ENCODE data around the gene TRIM16. TPM values are rescaled to one million over a fixed set of nuclear protein-coding genes. Genes with fewer than 3 reads are reported as not detected.
"Not testable (repeated sequence)": the region's sequence is repeated elsewhere in the genome, so short reads cannot be mapped to it uniquely, and the experiment has no call there.

TRIM16 gene
- 1 to 10 TPM; 2.4 to 4.7 (median 3.8) TPM for total RNA-seq
- total RNA-seq (2013) = 9.6 TPM

DNA sequence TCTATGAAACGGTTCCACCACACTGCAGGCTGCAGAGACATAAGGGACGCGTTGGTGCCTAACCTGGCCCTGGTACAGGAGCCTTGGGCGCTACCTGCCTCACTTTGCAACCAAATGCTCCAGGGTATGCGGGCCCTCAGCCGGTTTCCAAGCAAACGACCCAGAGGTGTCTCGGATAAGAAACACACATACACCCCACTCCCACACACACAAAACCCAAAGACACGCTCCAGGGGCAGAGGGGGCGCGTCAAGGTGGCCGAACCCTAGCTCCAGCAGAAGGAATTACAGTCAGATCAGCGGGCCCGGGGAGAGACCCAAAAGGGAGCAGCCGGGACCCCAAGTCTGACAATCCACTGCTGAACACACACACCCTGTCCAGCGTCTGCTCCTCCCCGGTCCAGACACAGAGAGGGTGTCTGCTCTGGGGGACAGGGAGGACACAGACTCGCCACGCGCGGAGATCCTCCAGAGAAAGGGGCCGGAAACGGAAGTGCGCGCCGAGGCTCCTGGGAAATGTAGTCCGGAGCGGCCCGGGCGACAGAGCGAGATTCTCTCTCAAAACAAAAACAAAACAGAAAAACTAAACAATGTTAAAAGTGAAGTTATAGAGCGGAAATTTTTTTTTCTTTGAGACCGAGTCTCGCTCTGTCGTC lies at the start of gene TRIM16:
Gene TRIM16, minus strand, starts transcription at position 488 of the 655 bp plus-strand sequence. CDS start 32,702 bp downstream, outside the sequence.
- not testable (repeated sequence) for H3K9me3 Mint-ChIP-seq; H3K36me3 ChIP-seq (ENCODE audit: control insufficient read depth, insufficient read depth, low read length); H3K4me1 ChIP-seq (ENCODE audit: control insufficient read depth, insufficient read depth, low read length); H3K27me3 ChIP-seq (ENCODE audit: control insufficient read depth, insufficient read depth, low read length); H3K27me3 Mint-ChIP-seq (ENCODE audit: low read depth in 2 of 2); H3K36me3 Mint-ChIP-seq; H3K9me3 ChIP-seq (ENCODE audit: control insufficient read depth, insufficient read depth, low read length)
- Histone ChIP-seq H3K27ac (ENCODE audit: low read length) (peak within 1 kb of the TSS; percentile 61), H3K4me3 (ENCODE audit: low read length) (peak within 1 kb of the TSS; percentile 63)
- H3K4me3 Mint-ChIP-seq = peak within 1 kb of the TSS; percentile 95
- peaks cover 10 to 18% of the 10 kb centered on the region in 2 donors for H3K4me1 Mint-ChIP-seq
- intact Hi-C loops (cut with micrococcal nuclease) = loop anchor here (2.0 kb wide), 1 partner anchor 15 kb away; the partner anchor contains the start of gene ZNF286A
- H3K27ac Mint-ChIP-seq = peak within 1 kb of the TSS; percentile 87 to 89
- 2% methylated on average over 16 of the region's 35 CpGs for whole genome bisulfite sequencing (ENCODE audit: insufficient coverage)
- peak; percentile 93 to 99 (median 99) for ATAC-seq
- DNase-seq = peak; percentile 75 to 86

DNA sequence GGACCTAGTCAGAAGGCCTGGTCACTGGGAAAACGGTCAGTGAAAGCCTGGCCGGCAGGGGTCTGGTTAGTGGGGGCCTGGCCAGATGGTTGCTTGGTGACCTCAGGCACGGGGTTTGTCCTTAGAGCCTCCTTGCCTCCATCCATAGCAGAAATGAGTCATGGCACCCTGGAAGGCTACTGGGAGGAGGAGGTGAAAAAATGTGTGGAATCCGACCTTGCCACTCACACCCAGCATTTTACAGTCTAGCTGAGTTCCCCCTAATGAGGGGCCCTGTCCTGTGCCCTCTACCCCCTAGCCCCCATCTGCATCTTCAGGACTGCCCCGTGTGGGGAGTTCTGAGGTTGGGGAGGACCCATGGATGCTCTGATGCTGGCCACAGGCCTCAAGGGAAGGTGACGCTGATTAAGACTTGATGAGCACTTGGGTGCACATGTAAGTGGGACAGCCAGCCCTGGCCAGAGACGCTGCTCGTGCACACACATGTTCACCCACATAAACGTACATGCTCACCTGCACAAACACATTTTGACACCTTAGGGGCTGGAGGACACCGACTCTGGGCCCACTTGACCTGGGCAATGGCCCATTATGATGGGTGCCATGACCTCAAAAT lies 49.2 kb upstream of the TRIM16 start:
- intact Hi-C loops (cut with micrococcal nuclease) = not testable (repeated sequence)
- whole genome bisulfite sequencing (ENCODE audit: insufficient coverage) = 89% methylated on average over 4 of the region's 10 CpGs

DNA sequence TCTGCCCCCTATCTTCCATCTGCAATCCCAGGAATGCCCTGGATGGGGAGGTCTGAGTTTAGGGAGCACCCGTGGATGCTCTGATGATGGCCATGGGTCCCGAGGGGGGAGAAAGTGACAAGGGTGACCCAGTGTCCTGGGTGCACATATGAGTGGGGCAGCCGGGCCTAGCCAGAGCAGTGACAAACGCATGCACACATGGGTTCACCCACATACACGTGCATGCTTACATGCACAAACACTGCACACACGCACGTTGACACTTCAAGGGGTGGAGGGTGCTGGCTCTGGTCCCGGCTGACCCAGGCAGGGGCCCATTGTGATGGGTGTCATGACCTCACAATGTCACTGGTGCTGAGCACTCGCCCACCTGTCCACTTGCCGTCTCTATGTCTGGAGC lies 47.8 kb upstream of the TRIM16 start, which contains the start of gene TBC1D26:
Gene TBC1D26, plus strand, starts transcription at position 384 of the 400 bp plus-strand sequence. CDS start 3,066 bp downstream, outside the sequence.
- WGBS (ENCODE audit: insufficient coverage) = 94% methylated on average over 8 of the region's 10 CpGs
- intact Hi-C loops (cut with micrococcal nuclease); H3K4me1 ChIP-seq (ENCODE audit: control insufficient read depth, insufficient read depth, low read length); ATAC-seq; H3K27ac Mint-ChIP-seq; H3K36me3 Mint-ChIP-seq; H3K36me3 ChIP-seq (ENCODE audit: control insufficient read depth, insufficient read depth, low read length); H3K9me3 ChIP-seq (ENCODE audit: control insufficient read depth, insufficient read depth, low read length); DNase-seq; H3K27me3 Mint-ChIP-seq (ENCODE audit: low read depth in 2 of 2); H3K4me1 Mint-ChIP-seq; H3K4me3 ChIP-seq (ENCODE audit: low read length); H3K27me3 ChIP-seq (ENCODE audit: control insufficient read depth, insufficient read depth, low read length); H3K4me3 Mint-ChIP-seq; H3K27ac ChIP-seq (ENCODE audit: low read length); H3K9me3 Mint-ChIP-seq: not testable (repeated sequence)

More for the DNA sequence above, 49.2 kb upstream of the TRIM16 start:
- not testable (repeated sequence) for DNase-seq; H3K9me3 ChIP-seq (ENCODE audit: control insufficient read depth, insufficient read depth, low read length); H3K4me3 ChIP-seq (ENCODE audit: low read length); H3K27me3 ChIP-seq (ENCODE audit: control insufficient read depth, insufficient read depth, low read length); ATAC-seq; H3K36me3 ChIP-seq (ENCODE audit: control insufficient read depth, insufficient read depth, low read length); H3K4me1 ChIP-seq (ENCODE audit: control insufficient read depth, insufficient read depth, low read length); H3K9me3 Mint-ChIP-seq; H3K4me1 Mint-ChIP-seq; H3K27ac ChIP-seq (ENCODE audit: low read length); H3K36me3 Mint-ChIP-seq; H3K4me3 Mint-ChIP-seq; H3K27me3 Mint-ChIP-seq (ENCODE audit: low read depth in 2 of 2); H3K27ac Mint-ChIP-seq

DNA sequence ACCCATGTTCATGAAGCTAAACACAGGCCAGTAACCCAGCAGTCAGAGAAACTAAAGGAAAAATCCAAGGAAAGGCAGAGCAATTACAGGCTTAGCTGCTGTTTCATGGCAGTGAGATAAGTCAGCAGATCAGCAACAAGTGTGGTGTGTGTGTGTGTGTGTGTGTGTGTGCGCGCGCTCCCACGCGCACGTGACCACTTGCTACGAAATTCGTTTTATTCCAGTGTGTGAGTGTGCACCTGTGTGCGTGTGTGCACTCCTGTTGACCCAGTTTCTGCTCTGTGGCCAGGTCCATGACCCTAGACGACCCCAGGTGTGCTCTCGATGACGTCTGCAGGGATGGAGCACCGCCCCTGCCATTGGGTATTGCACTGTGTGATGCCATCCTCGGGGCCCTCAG lies 46.4 kb upstream of the TRIM16 start:
- H3K27ac Mint-ChIP-seq; H3K4me1 ChIP-seq (ENCODE audit: control insufficient read depth, insufficient read depth, low read length); H3K27me3 Mint-ChIP-seq (ENCODE audit: low read depth in 2 of 2); H3K4me3 Mint-ChIP-seq; H3K9me3 ChIP-seq (ENCODE audit: control insufficient read depth, insufficient read depth, low read length); H3K4me1 Mint-ChIP-seq; H3K27ac ChIP-seq (ENCODE audit: low read length); H3K9me3 Mint-ChIP-seq; H3K36me3 Mint-ChIP-seq; ATAC-seq; H3K4me3 ChIP-seq (ENCODE audit: low read length); intact Hi-C loops (cut with micrococcal nuclease); H3K36me3 ChIP-seq (ENCODE audit: control insufficient read depth, insufficient read depth, low read length); DNase-seq; H3K27me3 ChIP-seq (ENCODE audit: control insufficient read depth, insufficient read depth, low read length): not testable (repeated sequence)
- no CpG with 5 or more reads among the region's 14 CpGs for WGBS (ENCODE audit: insufficient coverage)

DNA sequence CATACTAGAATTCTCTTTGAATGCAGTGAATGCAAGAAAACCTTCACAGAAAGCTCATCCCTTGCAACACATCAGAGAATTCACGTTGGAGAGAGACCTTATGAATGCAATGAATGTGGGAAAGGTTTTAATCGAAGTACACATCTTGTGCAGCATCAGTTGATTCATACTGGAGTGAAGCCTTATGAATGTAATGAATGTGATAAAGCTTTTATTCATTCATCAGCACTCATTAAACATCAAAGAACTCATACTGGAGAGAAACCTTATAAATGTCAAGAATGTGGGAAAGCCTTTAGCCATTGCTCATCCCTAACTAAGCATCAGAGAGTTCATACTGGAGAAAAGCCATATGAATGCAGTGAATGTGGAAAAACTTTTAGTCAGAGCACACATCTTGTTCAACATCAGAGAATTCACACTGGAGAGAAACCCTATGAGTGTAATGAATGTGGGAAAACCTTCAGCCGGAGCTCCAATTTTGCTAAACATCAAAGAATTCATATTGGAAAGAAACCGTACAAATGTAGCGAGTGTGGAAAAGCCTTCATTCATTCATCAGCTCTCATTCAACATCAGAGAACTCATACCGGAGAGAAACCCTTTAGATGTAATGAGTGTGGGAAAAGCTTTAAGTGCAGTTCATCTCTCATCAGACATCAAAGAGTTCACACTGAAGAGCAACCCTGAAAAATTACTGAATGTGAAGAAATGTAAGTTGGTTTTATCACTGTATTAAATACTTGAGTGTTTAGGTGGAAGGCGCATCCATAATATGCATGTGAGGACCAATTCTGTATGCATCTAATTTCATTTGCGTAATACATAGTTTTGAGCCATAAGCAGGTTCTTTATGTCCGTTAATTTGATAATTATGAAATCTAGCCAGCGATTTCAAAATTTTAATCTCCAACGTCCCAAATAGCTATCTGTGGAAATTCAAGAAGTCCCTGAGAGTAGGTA lies 32.8 kb upstream of the TRIM16 start:
- H3K9me3 ChIP-seq (ENCODE audit: control insufficient read depth, insufficient read depth, low read length); H3K4me1 Mint-ChIP-seq; H3K36me3 ChIP-seq (ENCODE audit: control insufficient read depth, insufficient read depth, low read length); H3K27ac Mint-ChIP-seq; DNase-seq; H3K4me3 Mint-ChIP-seq; H3K27me3 Mint-ChIP-seq (ENCODE audit: low read depth in 2 of 2); H3K27me3 ChIP-seq (ENCODE audit: control insufficient read depth, insufficient read depth, low read length); ATAC-seq; intact Hi-C loops (cut with micrococcal nuclease); H3K27ac ChIP-seq (ENCODE audit: low read length); H3K4me3 ChIP-seq (ENCODE audit: low read length); H3K4me1 ChIP-seq (ENCODE audit: control insufficient read depth, insufficient read depth, low read length): not testable (repeated sequence)
- Mint-ChIP-seq H3K36me3 (peaks cover 35% of the 10 kb centered on the region), H3K9me3 (peaks cover 5 to 14% of the 10 kb centered on the region in 2 donors)
- WGBS (ENCODE audit: insufficient coverage) = 87% methylated on average over 5 of the region's 11 CpGs

DNA sequence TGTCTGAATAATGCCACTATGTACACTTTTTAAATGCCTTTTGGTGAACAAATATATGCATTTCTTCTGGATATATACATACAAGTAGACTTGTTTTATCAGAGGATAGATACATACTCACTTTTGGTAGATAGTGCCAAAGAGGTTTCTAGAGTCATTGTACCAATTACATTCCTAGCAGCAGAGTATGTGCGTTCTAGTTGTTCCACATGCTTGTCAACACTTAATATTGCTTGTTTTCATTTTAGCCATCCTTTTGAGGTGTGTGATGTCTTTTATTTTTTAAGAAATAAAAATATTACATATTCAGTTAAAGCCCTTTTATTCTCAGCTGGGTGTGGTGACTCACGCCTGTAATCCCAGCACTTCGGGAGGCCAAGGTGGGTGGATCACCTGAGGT lies 24.8 kb upstream of the TRIM16 start:
- intact Hi-C loops (cut with micrococcal nuclease); H3K4me1 Mint-ChIP-seq; ATAC-seq; H3K9me3 Mint-ChIP-seq; H3K27me3 Mint-ChIP-seq (ENCODE audit: low read depth in 2 of 2); H3K9me3 ChIP-seq (ENCODE audit: control insufficient read depth, insufficient read depth, low read length); H3K27ac ChIP-seq (ENCODE audit: low read length); H3K4me3 ChIP-seq (ENCODE audit: low read length); H3K27me3 ChIP-seq (ENCODE audit: control insufficient read depth, insufficient read depth, low read length); H3K4me1 ChIP-seq (ENCODE audit: control insufficient read depth, insufficient read depth, low read length); H3K4me3 Mint-ChIP-seq; H3K27ac Mint-ChIP-seq; DNase-seq: not testable (repeated sequence)
- no CpG with 5 or more reads among the region's 3 CpGs for WGBS (ENCODE audit: insufficient coverage)
- peaks cover 34% of the 10 kb centered on the region for H3K36me3 ChIP-seq (ENCODE audit: control insufficient read depth, insufficient read depth, low read length)
- H3K36me3 Mint-ChIP-seq = peaks cover 18% of the 10 kb centered on the region

DNA sequence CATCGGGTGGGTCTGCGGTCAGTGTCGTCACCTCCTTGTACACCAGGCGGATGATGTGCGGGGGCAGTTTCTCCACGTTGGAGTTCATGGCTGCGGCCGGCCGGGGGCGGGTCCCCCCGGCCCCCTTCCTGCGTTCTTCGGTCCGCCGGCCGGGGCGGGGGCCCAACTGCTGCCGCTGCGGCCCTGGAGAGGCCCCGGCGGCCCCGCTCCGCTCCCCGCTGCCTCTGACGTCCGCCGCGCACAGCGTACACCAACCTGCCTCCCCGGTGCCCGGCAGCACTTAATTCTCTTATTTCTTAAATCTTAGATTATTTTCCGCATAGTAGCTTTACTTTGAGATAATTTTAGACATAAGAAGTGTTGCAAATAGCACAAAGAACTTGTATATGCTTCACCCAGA lies 20.7 kb upstream of the TRIM16 start:
- WGBS (ENCODE audit: insufficient coverage) = 98% methylated on average over 31 of the region's 32 CpGs
- H3K27ac ChIP-seq (ENCODE audit: low read length); H3K4me3 Mint-ChIP-seq; DNase-seq; H3K9me3 ChIP-seq (ENCODE audit: control insufficient read depth, insufficient read depth, low read length); H3K4me1 ChIP-seq (ENCODE audit: control insufficient read depth, insufficient read depth, low read length); H3K4me3 ChIP-seq (ENCODE audit: low read length); H3K36me3 Mint-ChIP-seq; H3K9me3 Mint-ChIP-seq; H3K4me1 Mint-ChIP-seq; intact Hi-C loops (cut with micrococcal nuclease); H3K27me3 Mint-ChIP-seq (ENCODE audit: low read depth in 2 of 2); H3K27me3 ChIP-seq (ENCODE audit: control insufficient read depth, insufficient read depth, low read length); ATAC-seq; H3K27ac Mint-ChIP-seq: not testable (repeated sequence)
- peaks cover 30% of the 10 kb centered on the region for H3K36me3 ChIP-seq (ENCODE audit: control insufficient read depth, insufficient read depth, low read length)
